ENCODE data around the gene AHDC1. TPM values are rescaled to one million over a fixed set of nuclear protein-coding genes. Genes with fewer than 3 reads are reported as not detected.

Gene AHDC1
- total and polyA plus RNA-seq, 2 of the 13 experiments (the other 11 are each of a cell fraction or from before 2014, with no cell fraction given) = 1.0 to 2.7 TPM

DNA sequence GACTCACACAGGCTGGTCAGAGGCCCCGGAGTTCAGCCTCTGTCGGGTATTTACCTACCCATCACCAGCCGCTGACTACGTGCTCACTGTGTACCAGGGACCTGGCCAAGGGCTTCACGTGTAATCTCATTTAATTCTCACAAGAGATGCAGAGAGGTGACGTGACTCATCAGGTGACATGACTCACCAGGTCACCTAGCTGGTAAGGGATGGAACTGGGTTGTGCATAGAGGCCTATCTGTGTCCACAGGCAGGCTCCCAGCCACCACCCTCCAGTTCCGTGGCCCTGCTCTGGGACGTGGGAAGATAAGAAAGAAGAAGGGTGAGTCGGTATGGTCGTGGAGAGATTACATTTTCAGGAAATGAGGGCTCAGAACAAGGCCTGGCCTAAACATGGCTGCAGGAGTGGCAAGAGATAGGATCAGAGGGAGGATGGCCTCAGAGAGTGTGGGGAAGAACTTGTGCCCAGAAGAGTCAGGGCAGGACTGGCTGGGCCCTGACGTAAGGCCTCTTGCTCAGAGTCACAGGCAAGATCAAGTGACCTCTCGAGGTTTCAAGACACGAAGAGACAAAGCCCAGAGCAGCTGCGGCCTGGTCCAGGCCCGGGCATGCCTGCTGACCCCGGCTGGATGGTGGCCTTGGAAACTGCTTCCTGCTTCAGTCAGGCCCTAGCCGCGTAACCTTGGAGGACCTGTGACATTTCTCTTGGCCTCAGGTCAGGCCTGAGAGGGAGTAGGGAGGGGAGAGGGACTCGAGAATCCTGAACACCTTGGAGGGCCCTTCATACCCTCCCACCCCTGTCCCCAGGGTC is 61.3 kb downstream of the AHDC1 start (continued):
- TF ChIP-seq NR2C2 (CRISPR knock-in tag; IDR thresholded peaks at IDR 0.05; ENCODE audit: borderline replicate concordance) (peak; percentile 58; the same call in 1 of the 2 replicates), MIXL1 (CRISPR knock-in tag; IDR thresholded peaks at IDR 0.05) (peak; percentile 84), NFRKB (IDR thresholded peaks at IDR 0.05) (no peak), TSC22D2 (CRISPR knock-in tag; IDR thresholded peaks at IDR 0.05; ENCODE audit: borderline replicate concordance) (no peak), ZNF747 (CRISPR knock-in tag; IDR thresholded peaks at IDR 0.05; ENCODE audit: borderline replicate concordance) (no peak), NKX3-1 (CRISPR knock-in tag; IDR thresholded peaks at IDR 0.05) (no peak), ZNF577 (CRISPR knock-in tag; IDR thresholded peaks at IDR 0.05; ENCODE audit: borderline replicate concordance, low read depth) (no peak), FLYWCH1 (CRISPR knock-in tag; IDR thresholded peaks at IDR 0.05) (no peak), RFXANK (CRISPR knock-in tag; IDR thresholded peaks at IDR 0.05) (peak; percentile 47; the same call in 1 of the 2 replicates)
- TF ChIP-seq, protein P1, sequence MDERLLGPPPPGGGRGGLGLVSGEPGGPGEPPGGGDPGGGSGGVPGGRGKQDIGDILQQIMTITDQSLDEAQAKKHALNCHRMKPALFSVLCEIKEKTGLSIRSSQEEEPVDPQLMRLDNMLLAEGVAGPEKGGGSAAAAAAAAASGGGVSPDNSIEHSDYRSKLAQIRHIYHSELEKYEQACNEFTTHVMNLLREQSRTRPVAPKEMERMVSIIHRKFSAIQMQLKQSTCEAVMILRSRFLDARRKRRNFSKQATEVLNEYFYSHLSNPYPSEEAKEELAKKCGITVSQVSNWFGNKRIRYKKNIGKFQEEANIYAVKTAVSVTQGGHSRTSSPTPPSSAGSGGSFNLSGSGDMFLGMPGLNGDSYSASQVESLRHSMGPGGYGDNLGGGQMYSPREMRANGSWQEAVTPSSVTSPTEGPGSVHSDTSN (CRISPR knock-in tag; IDR thresholded peaks at IDR 0.05) = no peak
- TF ChIP-seq, protein P2, sequence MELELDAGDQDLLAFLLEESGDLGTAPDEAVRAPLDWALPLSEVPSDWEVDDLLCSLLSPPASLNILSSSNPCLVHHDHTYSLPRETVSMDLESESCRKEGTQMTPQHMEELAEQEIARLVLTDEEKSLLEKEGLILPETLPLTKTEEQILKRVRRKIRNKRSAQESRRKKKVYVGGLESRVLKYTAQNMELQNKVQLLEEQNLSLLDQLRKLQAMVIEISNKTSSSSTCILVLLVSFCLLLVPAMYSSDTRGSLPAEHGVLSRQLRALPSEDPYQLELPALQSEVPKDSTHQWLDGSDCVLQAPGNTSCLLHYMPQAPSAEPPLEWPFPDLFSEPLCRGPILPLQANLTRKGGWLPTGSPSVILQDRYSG (CRISPR knock-in tag; IDR thresholded peaks at IDR 0.05) = no peak
- TF ChIP-seq, protein P3, sequence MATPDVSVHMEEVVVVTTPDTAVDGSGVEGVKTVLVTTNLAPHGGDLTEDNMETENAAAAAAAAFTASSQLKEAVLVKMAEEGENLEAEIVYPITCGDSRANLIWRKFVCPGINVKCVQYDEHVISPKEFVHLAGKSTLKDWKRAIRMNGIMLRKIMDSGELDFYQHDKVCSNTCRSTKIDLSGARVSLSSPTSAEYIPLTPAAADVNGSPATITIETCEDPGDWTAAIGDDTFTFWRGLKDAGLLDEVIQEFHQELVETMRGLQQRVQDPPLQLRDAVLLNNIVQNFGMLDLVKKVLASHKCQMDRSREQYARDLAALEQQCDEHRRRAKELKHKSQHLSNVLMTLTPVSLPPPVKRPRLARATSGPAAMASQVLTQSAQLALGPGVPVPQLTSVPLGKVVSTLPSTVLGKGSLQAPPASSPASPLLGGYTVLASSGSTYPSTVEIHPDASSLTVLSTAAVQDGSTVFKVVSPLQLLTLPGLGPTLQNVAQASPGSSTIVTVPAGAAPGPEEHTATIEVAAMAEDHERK (CRISPR knock-in tag; IDR thresholded peaks at IDR 0.05; ENCODE audit: low read depth) = no peak
- TF ChIP-seq, protein P4, sequence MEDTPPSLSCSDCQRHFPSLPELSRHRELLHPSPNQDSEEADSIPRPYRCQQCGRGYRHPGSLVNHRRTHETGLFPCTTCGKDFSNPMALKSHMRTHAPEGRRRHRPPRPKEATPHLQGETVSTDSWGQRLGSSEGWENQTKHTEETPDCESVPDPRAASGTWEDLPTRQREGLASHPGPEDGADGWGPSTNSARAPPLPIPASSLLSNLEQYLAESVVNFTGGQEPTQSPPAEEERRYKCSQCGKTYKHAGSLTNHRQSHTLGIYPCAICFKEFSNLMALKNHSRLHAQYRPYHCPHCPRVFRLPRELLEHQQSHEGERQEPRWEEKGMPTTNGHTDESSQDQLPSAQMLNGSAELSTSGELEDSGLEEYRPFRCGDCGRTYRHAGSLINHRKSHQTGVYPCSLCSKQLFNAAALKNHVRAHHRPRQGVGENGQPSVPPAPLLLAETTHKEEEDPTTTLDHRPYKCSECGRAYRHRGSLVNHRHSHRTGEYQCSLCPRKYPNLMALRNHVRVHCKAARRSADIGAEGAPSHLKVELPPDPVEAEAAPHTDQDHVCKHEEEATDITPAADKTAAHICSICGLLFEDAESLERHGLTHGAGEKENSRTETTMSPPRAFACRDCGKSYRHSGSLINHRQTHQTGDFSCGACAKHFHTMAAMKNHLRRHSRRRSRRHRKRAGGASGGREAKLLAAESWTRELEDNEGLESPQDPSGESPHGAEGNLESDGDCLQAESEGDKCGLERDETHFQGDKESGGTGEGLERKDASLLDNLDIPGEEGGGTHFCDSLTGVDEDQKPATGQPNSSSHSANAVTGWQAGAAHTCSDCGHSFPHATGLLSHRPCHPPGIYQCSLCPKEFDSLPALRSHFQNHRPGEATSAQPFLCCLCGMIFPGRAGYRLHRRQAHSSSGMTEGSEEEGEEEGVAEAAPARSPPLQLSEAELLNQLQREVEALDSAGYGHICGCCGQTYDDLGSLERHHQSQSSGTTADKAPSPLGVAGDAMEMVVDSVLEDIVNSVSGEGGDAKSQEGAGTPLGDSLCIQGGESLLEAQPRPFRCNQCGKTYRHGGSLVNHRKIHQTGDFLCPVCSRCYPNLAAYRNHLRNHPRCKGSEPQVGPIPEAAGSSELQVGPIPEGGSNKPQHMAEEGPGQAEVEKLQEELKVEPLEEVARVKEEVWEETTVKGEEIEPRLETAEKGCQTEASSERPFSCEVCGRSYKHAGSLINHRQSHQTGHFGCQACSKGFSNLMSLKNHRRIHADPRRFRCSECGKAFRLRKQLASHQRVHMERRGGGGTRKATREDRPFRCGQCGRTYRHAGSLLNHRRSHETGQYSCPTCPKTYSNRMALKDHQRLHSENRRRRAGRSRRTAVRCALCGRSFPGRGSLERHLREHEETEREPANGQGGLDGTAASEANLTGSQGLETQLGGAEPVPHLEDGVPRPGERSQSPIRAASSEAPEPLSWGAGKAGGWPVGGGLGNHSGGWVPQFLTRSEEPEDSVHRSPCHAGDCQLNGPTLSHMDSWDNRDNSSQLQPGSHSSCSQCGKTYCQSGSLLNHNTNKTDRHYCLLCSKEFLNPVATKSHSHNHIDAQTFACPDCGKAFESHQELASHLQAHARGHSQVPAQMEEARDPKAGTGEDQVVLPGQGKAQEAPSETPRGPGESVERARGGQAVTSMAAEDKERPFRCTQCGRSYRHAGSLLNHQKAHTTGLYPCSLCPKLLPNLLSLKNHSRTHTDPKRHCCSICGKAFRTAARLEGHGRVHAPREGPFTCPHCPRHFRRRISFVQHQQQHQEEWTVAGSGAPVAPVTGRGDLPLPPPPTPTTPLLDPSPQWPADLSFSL (CRISPR knock-in tag; IDR thresholded peaks at IDR 0.05) = no peak
- TF ChIP-seq, protein P5, sequence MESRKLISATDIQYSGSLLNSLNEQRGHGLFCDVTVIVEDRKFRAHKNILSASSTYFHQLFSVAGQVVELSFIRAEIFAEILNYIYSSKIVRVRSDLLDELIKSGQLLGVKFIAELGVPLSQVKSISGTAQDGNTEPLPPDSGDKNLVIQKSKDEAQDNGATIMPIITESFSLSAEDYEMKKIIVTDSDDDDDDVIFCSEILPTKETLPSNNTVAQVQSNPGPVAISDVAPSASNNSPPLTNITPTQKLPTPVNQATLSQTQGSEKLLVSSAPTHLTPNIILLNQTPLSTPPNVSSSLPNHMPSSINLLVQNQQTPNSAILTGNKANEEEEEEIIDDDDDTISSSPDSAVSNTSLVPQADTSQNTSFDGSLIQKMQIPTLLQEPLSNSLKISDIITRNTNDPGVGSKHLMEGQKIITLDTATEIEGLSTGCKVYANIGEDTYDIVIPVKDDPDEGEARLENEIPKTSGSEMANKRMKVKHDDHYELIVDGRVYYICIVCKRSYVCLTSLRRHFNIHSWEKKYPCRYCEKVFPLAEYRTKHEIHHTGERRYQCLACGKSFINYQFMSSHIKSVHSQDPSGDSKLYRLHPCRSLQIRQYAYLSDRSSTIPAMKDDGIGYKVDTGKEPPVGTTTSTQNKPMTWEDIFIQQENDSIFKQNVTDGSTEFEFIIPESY (CRISPR knock-in tag; IDR thresholded peaks at IDR 0.05) = peak; percentile 34; the same call in 1 of the 2 replicates
- TF ChIP-seq, protein P6, sequence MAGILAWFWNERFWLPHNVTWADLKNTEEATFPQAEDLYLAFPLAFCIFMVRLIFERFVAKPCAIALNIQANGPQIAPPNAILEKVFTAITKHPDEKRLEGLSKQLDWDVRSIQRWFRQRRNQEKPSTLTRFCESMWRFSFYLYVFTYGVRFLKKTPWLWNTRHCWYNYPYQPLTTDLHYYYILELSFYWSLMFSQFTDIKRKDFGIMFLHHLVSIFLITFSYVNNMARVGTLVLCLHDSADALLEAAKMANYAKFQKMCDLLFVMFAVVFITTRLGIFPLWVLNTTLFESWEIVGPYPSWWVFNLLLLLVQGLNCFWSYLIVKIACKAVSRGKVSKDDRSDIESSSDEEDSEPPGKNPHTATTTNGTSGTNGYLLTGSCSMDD (CRISPR knock-in tag; IDR thresholded peaks at IDR 0.05) = no peak

Measured in HepG2 (cell line).